K562 (cell line): Measurements from ENCODE around the gene LRRC3C.

Source experiments
- SNIP1 ChIP-seq: fragments of 450-650 bp; IDR thresholded peaks from 2 replicates; pipeline ENCODE4 v1.7.1; 2017; ENCODE audit warnings: low read depth, mild to moderate bottlenecking
- ZFP36 ChIP-seq: fragments of 150-350 bp; IDR thresholded peaks from 2 replicates; pipeline ENCODE4 v1.6.1; 2018; ENCODE audit warnings: low read length, low read depth; ENCODE audit not compliant: partially characterized antibody
- TF ChIP-seq, protein P1 (sequence below): sonication (generic); IDR thresholded peaks from 2 replicates; pipeline ENCODE4 v1.6.1; 2016

DNA sequence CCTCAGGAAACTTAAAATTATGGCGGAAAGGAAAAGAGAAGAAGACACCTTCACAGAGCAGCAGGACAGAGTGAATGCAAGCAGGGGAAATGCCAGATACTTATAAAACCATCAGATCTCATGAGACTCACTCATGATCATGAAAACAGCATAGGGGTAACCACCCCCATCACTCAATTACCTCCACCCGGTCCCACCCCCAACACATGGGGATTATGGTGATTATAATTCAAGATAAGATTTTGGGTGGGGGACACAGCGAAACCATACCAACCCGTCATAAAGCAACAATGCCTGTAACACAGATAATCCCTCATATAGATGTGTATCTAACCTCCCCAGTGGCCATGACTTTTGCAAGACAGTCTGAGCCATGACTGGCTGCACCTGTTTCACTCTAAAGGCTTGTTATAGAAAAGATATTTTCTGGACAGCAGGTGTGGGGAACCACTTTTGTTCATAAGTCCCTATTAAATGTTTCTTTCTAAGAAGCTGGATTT lies 28.2 kb downstream of the LRRC3C start:
- no peak for TF ChIP-seq ZFP36
- TF ChIP-seq, protein P1, sequence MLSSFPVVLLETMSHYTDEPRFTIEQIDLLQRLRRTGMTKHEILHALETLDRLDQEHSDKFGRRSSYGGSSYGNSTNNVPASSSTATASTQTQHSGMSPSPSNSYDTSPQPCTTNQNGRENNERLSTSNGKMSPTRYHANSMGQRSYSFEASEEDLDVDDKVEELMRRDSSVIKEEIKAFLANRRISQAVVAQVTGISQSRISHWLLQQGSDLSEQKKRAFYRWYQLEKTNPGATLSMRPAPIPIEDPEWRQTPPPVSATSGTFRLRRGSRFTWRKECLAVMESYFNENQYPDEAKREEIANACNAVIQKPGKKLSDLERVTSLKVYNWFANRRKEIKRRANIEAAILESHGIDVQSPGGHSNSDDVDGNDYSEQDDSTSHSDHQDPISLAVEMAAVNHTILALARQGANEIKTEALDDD, result no peak
- TF ChIP-seq SNIP1, result no peak
